NK-92 treated with Interleukin-12 subunit alpha and Interleukin-12 subunit beta, amount 100 ng/mL, for 24 hours (cell line): Measurements from ENCODE around the gene FFAR1.
"Not testable (repeated sequence)": the region's sequence is repeated elsewhere in the genome, so short reads cannot be mapped to it uniquely, and the experiment has no call there.

Source experiments
- DNase-seq: peaks from one replicate; lab custom pipeline; 2025; lab: John Stamatoyannopoulos, UW

Gene FFAR1

DNA sequence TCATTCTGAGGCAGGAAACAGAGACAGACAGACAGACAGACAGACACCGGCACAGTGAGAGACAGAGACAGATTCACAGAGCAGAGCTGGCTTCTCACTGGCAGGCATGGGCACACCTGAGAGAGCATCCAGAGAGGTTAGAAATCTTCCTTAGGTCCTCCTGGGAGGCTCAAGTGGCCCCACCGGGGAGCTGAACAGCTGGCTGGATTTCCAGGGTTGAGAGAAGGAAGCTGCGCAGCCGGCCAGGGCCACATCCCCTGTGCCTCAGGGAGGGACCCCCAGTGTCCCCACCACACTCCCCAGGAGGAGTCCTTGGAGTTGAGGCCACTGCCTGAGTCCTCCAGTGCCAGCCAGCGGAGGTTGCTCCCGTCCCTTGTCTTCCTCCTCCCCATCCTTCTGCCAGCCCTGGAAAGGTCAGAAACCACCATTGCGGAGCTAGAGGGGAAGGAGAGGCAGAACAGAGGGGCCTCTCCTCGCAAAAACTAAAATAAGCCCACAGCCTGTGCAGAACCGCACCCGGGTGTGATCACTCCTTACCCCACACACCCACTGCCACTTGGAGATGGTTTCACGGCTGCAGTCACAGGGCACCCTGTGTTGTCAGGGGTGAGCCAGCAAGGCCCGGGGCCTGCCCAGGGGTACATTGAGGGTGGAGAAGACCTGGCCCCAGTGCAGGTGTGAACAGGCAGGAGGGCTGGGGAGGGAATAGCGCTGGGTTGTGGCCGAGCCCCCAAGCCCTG, 14.7 kb downstream of the FFAR1 start:
- no peak for DNase-seq

DNA sequence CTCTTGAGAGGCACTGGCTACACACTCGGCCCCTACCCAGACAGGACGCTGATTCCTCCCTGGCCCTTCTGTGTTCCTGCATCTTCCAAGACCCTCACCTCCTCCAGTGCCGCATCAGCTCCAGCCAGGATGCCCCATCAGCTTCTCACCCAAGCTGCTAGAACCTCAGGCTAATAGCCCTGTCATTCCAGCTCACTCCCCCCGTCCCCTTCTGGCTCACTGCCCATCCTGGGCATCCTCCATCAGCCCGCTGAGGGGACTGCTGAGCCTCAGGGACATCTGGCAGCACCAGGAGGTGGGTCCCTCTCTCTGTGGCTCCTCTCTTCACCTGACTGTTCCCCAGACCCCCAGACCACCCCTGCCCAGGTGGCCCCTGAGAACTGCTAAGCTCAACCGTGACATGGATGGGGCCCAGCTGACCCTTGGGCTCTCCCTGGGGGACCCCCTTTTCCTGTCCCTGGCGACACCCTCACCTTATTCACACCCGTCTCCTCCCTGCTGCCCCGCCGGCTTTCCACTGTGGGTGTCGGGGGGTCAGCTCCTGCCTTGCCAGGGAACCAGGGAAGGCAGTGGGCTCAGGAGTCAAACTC, 15.4 kb downstream of the FFAR1 start:
- DNase-seq, result no peak

GRCh38 chr19:35363711-35364425, 16.2 kb downstream of the FFAR1 start:
- DNase-seq, result no peak

DNA sequence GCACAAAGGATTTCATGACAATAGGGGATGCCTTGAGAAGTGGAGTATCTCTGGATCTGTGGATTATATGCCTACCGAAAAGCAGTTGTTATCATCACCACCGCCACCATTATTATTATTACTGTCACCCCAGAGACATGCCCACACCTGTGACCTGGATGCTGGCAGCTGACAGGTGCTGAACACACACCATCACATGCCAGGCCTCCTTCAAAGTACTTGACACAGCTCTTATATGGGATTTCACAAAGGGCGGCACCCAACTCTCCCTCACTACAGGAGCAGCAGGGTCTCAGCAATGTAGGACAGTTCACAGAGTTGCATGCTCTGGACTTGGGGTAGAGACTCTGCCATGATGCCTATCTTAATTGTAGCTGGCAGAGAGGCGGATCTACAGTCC, 17.6 kb downstream of the FFAR1 start:
- DNase-seq, result no peak

DNA sequence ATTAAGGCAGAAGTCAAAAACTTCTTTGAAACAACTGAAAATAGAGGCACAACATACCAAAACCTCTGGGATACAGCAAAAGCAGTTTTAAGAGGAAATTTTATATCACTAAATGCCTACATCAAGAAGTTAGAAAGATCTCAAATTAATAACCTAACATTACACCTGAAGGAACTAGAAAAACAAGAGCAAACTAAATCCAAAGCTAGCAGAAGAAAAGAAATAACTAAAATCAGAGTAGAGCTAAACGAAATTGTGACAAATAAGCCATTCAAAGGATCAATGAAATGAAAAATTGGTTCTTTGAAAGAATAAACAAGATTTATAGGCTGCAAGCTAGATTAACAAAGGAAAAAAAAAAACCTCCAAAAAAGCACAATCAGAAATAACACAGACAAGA, 20.7 kb downstream of the FFAR1 start:
- DNase-seq, result no peak

DNA sequence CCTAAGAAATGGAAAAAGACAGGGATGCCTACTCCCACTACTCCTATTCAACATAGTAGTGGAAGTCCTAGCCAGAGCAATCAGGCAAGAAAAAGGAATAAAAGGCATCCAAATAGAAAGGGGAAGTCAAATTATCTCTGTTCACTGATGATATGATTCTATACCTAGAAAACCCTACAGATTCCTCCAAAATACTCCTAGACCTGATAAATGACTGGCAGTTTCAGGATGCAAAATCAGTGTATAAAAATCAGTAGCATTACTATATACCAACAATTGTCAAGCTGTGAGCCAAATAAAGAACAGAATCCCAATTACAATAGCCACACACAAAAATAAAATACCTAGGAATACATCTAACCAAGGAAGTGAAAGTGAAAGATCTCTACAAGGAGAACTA, 21.8 kb downstream of the FFAR1 start:
- no peak for DNase-seq

GRCh38 chr19:35370722-35371121, 23.0 kb downstream of the FFAR1 start, which contains the start of gene GPR42:
Gene GPR42 (plus strand): TSS chr19:35371068. CDS start chr19:35371360, 292 bp downstream.
- DNase-seq, result no peak

GRCh38 chr19:35373492-35373891, 25.8 kb downstream of the FFAR1 start:
- no peak for DNase-seq

DNA sequence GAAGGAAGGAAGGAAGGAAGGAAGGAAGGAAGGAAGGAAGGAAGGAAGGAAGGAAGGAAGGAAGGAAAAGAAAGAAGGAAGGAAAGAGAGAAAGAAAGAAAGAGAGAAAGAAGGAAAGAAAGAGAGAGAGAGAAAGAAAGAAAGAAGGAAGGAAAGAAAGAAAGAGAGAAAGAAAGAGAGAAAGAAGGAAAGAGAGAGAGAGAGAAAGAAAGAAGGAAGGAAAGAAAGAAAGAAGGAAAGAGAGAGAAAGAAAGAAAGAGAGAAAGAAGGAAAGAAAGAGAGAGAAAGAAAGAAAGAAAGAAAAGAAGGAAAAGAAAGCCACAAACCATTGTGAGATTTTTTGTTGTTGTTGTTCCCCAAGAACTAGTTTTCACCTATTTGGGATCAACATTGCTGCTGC, 26.3 kb downstream of the FFAR1 start:
- DNase-seq, result not testable (repeated sequence)

DNA sequence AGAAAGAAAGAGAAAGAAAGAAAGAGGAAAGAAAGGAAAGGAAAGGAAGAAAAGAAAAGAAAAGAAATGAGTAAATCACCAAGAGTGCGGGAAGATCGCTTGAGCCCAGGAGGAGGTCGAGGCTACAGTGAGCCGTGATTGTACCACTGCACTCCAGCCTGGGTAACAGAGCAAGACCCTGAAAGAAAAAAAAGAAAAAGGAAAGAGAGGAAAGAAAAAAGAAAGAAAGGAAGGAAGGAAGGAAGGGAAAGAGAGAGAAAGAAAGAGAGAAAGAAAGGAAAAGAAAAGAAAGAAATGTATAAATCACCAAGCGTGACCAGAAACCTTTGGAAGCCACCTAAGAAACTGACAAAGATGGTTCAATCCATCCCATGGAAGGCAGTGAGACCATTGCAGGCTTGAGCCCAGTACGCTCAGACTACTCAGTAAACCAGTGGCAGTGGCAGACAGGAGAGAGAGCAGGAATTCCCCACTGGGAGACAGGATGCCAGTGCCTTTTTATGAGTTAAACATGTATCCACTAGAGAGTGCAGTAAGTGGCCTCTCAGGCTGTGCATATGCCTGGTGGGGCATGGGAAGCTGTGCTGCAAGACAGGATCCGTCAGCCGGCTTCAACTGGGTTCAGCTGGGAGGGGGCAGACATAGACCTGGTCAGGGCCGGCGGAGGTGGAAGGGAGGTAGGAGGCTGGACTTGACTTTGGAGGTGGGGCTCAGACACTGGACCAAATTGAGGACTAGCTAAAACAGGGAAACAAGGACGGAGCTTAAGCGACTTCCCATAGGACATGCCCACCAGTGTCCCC, 28.0 kb downstream of the FFAR1 start:
- DNase-seq, result no peak

GRCh38 chr19:35377656-35378055, 30.0 kb downstream of the FFAR1 start:
- DNase-seq, result no peak

- DNase-seq, result no peak
Observed at GRCh38 chr19:35378356-35378755, 30.7 kb downstream of the FFAR1 start.

GRCh38 chr19:35379545-35379944, 31.8 kb downstream of the FFAR1 start:
- not testable (repeated sequence) for DNase-seq

DNA sequence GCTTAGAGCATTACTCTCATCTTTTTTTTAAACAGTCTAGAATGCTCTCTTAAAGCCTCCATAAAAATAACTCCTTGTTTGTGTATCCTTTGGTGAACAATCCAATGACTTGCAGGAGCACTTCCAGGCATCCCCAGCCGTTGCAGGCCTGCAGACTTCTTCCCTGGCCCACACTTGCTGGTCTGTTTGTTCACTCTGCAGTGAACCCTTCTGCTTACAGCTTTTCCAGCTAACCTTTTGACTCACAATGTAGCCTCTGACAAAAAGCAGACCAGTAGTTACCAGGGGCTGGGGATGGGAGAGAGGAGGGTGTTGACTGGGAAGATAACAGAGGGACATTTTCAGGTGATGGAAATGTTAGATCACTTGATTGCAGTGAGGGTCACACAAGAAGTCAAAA, 32.3 kb downstream of the FFAR1 start:
- no peak for DNase-seq

DNA sequence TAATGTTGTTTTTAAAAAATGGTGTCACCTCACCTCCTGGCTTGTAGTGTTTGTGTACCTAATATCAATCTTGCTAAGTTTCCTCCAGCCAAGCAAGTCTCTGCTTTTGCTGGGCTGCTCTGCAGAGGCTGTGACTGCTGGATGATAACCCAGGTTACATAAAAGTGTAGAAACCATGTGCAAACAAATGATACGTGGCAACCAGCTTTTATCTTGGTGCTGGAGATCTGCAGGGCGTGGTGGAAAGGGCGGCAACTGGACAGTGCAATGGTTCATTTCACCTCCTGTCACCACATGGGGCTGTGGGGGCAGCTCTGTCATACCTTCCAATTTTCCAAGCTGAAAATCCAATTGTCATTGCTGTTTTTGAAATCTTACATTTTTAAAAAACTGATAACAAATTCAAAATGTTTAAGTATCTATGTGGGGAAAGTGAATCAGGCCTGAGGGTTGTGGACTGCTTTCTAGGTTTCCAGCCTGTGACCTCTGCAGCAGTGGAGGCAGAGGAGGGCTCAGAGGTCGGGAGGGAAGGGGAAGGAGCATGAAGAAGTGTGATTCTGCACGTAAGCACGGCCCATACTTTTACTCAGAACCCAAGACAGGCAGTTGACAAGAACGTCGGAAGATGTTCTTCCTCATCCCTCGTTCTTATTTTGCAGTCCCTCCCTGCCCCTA, 32.9 kb downstream of the FFAR1 start:
- no peak for DNase-seq

DNA sequence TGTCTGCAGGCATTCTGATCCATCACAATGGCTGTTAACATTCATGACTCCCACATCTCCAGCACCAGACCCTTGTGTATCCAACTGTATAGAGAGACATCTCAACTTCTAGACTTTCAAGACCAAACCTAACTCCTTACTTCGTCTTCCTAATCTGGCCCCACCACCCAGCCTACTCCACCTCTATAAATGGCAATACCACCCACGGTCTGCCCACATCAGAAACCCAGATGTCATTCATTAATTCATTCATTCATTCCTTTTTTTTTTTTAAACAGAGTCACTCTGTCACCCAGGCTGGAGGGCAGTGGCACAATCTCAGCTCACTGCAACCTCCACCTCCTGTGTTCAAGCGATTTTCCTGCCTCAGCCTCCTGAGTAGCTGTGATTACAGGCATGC, 33.6 kb downstream of the FFAR1 start:
- no peak for DNase-seq

GRCh38 chr19:35381926-35382325, 34.2 kb downstream of the FFAR1 start:
- no peak for DNase-seq

- no peak for DNase-seq
Observed at GRCh38 chr19:35383536-35383935, 35.8 kb downstream of the FFAR1 start.

DNA sequence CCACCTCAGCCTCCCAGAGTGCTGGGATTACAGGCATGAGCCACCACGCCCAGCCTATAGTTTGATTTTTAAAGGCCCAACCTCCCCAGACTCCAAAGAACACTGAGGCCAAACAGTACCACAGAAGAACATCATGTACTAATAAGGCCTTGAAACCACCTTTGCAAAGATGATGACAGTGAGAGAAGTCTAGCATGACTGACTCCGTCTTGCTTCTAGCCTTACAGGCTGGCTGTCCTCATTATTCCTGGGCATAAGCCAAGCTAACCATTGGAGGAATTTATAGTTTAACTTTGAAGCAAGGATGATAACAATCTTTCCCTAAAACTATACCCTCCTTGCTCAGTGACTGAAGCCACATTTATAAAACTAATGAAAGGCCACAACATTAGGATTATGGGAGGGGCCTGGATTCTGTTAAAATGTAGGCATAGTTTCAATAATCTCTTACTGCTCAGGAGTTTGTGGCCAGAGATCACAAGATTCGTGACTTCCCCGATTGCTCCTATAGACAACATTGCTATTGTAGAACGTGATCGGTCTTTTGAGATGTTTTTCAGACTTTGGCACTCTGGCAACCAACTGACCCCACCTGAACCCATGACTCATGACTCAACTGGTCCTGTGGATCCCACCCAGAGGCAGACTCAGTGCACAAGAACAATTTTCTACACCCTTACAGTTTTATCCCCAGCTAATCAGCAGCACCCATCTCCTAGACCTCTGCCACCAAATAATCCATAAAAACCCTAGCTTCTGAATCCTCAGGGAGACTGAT, 40.8 kb downstream of the FFAR1 start:
- DNase-seq, result no peak

GRCh38 chr19:35389192-35389861, 41.6 kb downstream of the FFAR1 start:
- no peak for DNase-seq
